ENCODE results near the gene FRAS1. TPM values are rescaled to one million over a fixed set of nuclear protein-coding genes. Genes with fewer than 3 reads are reported as not detected.

FRAS1 gene
- total RNA-seq, 5 donors from 2014 or later (not counting 1 experiment from before 2014, with no cell fraction given): 0.23 to 0.39 (median 0.32) TPM; not detected in 2

- no peak overlapping the region for H3K27ac ChIP-seq (ENCODE audit: low read length)
- H3K27ac Mint-ChIP-seq: no peak overlapping the region
- POLR2A ChIA-PET: no interaction called here
- H3K4me3 Mint-ChIP-seq: no peak overlapping the region
- no peaks in the 10 kb centered on the region for H3K36me3 ChIP-seq (ENCODE audit: control insufficient read depth in 2 of 2, extremely low read depth in 1 of 2, insufficient read depth in 1 of 2, low read length in 1 of 2)
- H3K4me3 ChIP-seq (ENCODE audit: control insufficient read depth in 1 of 2, extremely low read depth in 1 of 2, low read length in 1 of 2): no peak overlapping the region
- H3K4me1 ChIP-seq (ENCODE audit: control insufficient read depth in 1 of 2, extremely low read depth in 1 of 2, insufficient read depth in 2 of 2, low read length in 2 of 2): no peaks in the 10 kb centered on the region
- ATAC-seq (replicated peaks in 1 of 4): no peak
- CTCF ChIA-PET: no interaction called here
- no peaks in the 10 kb centered on the region for H3K27me3 ChIP-seq (replicated peaks in 1 of 2; ENCODE audit: control insufficient read depth in 2 of 2, extremely low read depth in 1 of 2, insufficient read depth in 2 of 2, low read length in 1 of 2)
- H3K36me3 Mint-ChIP-seq: no peaks in the 10 kb centered on the region
- WGBS (ENCODE audit: insufficient coverage): 50% methylated on average over 2 of the region's 2 CpGs
- H3K27me3 Mint-ChIP-seq: peaks cover 10 to 19% of the 10 kb centered on the region in 2 donors
- no peak for DNase-seq
- H3K9me3 ChIP-seq: no peaks in the 10 kb centered on the region
- no peaks in the 10 kb centered on the region for H3K4me1 Mint-ChIP-seq
- no peaks in the 10 kb centered on the region for H3K9me3 Mint-ChIP-seq
These were observed 299.2 kb downstream of the FRAS1 start for GRCh38 chr4:78356251-78356786.

DNA sequence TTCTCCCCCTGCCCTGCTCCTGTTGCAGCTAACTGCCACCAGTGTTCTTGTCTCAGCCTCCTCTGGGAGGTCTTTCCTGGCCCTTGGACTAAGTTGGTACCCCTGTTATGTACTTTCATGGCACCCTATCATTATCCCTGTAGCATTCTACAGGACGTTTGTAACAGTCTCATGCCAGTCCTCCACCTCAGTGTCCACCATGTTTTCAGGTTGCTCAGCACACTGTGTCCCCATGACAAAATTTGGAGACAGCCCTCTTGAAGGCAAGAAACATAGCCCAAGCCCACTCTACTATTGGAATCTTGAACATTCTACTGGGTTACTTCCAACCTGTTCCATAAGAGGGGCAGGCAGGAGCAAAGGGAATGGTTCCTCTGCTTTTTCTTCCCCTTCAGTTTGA, 300.0 kb downstream of the FRAS1 start:
- no peaks in the 10 kb centered on the region for H3K4me1 ChIP-seq (ENCODE audit: control insufficient read depth in 1 of 2, extremely low read depth in 1 of 2, insufficient read depth in 2 of 2, low read length in 2 of 2)
- ChIA-PET POLR2A (no interaction called here), CTCF (interaction anchor here in 1 of 2 donors (0.6 kb wide), 1 partner anchor 11 kb away, joined by 3 read pairs; no protein-coding TSS in a partner anchor)
- Mint-ChIP-seq H3K4me1 (no peaks in the 10 kb centered on the region), H3K27me3 (peaks cover 10 to 24% of the 10 kb centered on the region in 2 donors), H3K4me3 (no peak overlapping the region), H3K27ac (no peak overlapping the region), H3K9me3 (no peaks in the 10 kb centered on the region), H3K36me3 (no peaks in the 10 kb centered on the region)
- H3K9me3 ChIP-seq: no peaks in the 10 kb centered on the region
- ATAC-seq (replicated peaks in 1 of 4): no peak
- no peak for DNase-seq
- H3K27ac ChIP-seq (ENCODE audit: low read length): no peak overlapping the region
- H3K27me3 ChIP-seq (replicated peaks in 1 of 2; ENCODE audit: control insufficient read depth in 2 of 2, extremely low read depth in 1 of 2, insufficient read depth in 2 of 2, low read length in 1 of 2): no peaks in the 10 kb centered on the region
- 43% methylated on average over 1 of the region's 1 CpG for WGBS (ENCODE audit: insufficient coverage)
- no peaks in the 10 kb centered on the region for H3K36me3 ChIP-seq (ENCODE audit: control insufficient read depth in 2 of 2, extremely low read depth in 1 of 2, insufficient read depth in 1 of 2, low read length in 1 of 2)
- H3K4me3 ChIP-seq (ENCODE audit: control insufficient read depth in 1 of 2, extremely low read depth in 1 of 2, low read length in 1 of 2): no peak overlapping the region

- Histone ChIP-seq H3K36me3 (ENCODE audit: control insufficient read depth in 2 of 2, extremely low read depth in 1 of 2, insufficient read depth in 1 of 2, low read length in 1 of 2) (no peaks in the 10 kb centered on the region), H3K27me3 (replicated peaks in 1 of 2; ENCODE audit: control insufficient read depth in 2 of 2, extremely low read depth in 1 of 2, insufficient read depth in 2 of 2, low read length in 1 of 2) (no peaks in the 10 kb centered on the region), H3K4me3 (ENCODE audit: control insufficient read depth in 1 of 2, extremely low read depth in 1 of 2, low read length in 1 of 2) (no peak overlapping the region), H3K27ac (ENCODE audit: low read length) (no peak overlapping the region), H3K9me3 (no peaks in the 10 kb centered on the region), H3K4me1 (ENCODE audit: control insufficient read depth in 1 of 2, extremely low read depth in 1 of 2, insufficient read depth in 2 of 2, low read length in 2 of 2) (no peaks in the 10 kb centered on the region)
- no peak overlapping the region for H3K4me3 Mint-ChIP-seq
- no peaks in the 10 kb centered on the region for H3K36me3 Mint-ChIP-seq
- peaks cover 14 to 34% of the 10 kb centered on the region in 2 donors for H3K27me3 Mint-ChIP-seq
- POLR2A ChIA-PET: no interaction called here
- no peak for DNase-seq
- CTCF ChIA-PET: no interaction called here
- ATAC-seq (replicated peaks in 1 of 4): no peak
- no peak overlapping the region for H3K27ac Mint-ChIP-seq
- H3K4me1 Mint-ChIP-seq: no peaks in the 10 kb centered on the region
- 56% methylated on average over 1 of the region's 3 CpGs for WGBS (ENCODE audit: insufficient coverage)
- H3K9me3 Mint-ChIP-seq: no peaks in the 10 kb centered on the region
These were observed 303.3 kb downstream of the FRAS1 start for GRCh38 chr4:78360466-78360865.

DNA sequence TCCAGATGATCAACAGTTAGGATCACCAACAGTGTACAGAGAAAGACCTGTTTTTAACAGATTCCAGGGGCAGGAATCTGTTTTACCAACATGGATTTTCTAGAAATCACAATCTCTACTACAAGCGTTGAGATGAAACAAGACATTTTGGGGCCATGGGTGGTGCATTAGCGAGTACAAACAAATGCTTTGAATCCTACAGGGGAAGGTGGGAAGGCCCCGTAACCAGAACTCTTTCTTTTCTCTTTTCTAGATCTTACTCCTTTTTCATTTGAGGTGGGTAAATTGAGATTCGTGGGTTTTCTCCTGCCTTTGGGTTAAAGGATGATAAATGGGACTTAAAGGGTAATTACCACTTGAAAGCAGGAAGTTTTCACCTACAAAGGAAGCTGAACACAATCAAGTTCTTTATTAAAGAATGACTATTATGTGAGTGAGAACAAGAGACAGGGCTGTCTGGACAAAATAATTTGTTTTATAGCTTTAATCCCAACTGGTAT, 304.5 kb downstream of the FRAS1 start:
- no peaks in the 10 kb centered on the region for H3K36me3 ChIP-seq (ENCODE audit: control insufficient read depth in 2 of 2, extremely low read depth in 1 of 2, insufficient read depth in 1 of 2, low read length in 1 of 2)
- Mint-ChIP-seq H3K9me3 (no peaks in the 10 kb centered on the region), H3K27ac (no peak overlapping the region), H3K27me3 (peaks cover 14 to 34% of the 10 kb centered on the region in 2 donors), H3K4me3 (no peak overlapping the region), H3K4me1 (no peaks in the 10 kb centered on the region), H3K36me3 (no peaks in the 10 kb centered on the region)
- H3K9me3 ChIP-seq: no peaks in the 10 kb centered on the region
- no peaks in the 10 kb centered on the region for H3K4me1 ChIP-seq (ENCODE audit: control insufficient read depth in 1 of 2, extremely low read depth in 1 of 2, insufficient read depth in 2 of 2, low read length in 2 of 2)
- WGBS (ENCODE audit: insufficient coverage): no CpG with 5 or more reads among the region's 4 CpGs
- CTCF ChIA-PET: no interaction called here
- no peak for DNase-seq
- no peak overlapping the region for H3K27ac ChIP-seq (ENCODE audit: low read length)
- H3K4me3 ChIP-seq (ENCODE audit: control insufficient read depth in 1 of 2, extremely low read depth in 1 of 2, low read length in 1 of 2): no peak overlapping the region
- POLR2A ChIA-PET: no interaction called here
- H3K27me3 ChIP-seq (replicated peaks in 1 of 2; ENCODE audit: control insufficient read depth in 2 of 2, extremely low read depth in 1 of 2, insufficient read depth in 2 of 2, low read length in 1 of 2): peaks cover 0 to 2% of the 10 kb centered on the region in 2 experiments
- no peak for ATAC-seq (replicated peaks in 1 of 4)

DNA sequence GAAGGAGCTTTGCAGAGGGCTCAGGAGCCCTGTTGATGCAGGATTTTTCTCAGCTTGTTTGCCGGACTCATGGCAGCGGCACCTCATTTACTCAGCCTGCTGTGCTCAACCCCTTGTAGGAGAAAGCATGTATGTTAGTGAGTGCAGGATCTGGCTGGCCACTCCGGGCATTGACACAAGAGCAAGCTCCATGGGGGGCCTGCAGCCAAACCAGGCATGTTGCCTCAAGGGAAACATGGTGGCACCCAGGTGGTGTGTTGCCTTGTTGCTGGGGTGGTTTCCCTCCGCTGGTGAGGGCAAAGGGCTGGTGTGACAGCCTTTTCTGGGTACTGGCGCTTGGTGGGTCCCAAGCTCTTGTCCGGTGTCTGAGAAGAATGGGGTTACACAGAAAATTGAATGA, 305.2 kb downstream of the FRAS1 start:
- Histone ChIP-seq H3K36me3 (ENCODE audit: control insufficient read depth in 2 of 2, extremely low read depth in 1 of 2, insufficient read depth in 1 of 2, low read length in 1 of 2) (no peaks in the 10 kb centered on the region), H3K27ac (ENCODE audit: low read length) (no peak overlapping the region), H3K27me3 (replicated peaks in 1 of 2; ENCODE audit: control insufficient read depth in 2 of 2, extremely low read depth in 1 of 2, insufficient read depth in 2 of 2, low read length in 1 of 2) (peaks cover 0 to 2% of the 10 kb centered on the region in 2 experiments), H3K4me1 (ENCODE audit: control insufficient read depth in 1 of 2, extremely low read depth in 1 of 2, insufficient read depth in 2 of 2, low read length in 2 of 2) (no peaks in the 10 kb centered on the region), H3K4me3 (ENCODE audit: control insufficient read depth in 1 of 2, extremely low read depth in 1 of 2, low read length in 1 of 2) (no peak overlapping the region), H3K9me3 (no peaks in the 10 kb centered on the region)
- H3K27me3 Mint-ChIP-seq: peaks cover 14 to 30% of the 10 kb centered on the region in 2 donors
- ChIA-PET POLR2A (no interaction called here), CTCF (no interaction called here)
- H3K9me3 Mint-ChIP-seq: no peaks in the 10 kb centered on the region
- H3K27ac Mint-ChIP-seq: no peak overlapping the region
- no peak for ATAC-seq (replicated peaks in 1 of 4)
- no peak overlapping the region for H3K4me3 Mint-ChIP-seq
- no peak for DNase-seq
- no peaks in the 10 kb centered on the region for H3K4me1 Mint-ChIP-seq
- H3K36me3 Mint-ChIP-seq: no peaks in the 10 kb centered on the region
- 86% methylated on average over 6 of the region's 6 CpGs for WGBS (ENCODE audit: insufficient coverage)

DNA sequence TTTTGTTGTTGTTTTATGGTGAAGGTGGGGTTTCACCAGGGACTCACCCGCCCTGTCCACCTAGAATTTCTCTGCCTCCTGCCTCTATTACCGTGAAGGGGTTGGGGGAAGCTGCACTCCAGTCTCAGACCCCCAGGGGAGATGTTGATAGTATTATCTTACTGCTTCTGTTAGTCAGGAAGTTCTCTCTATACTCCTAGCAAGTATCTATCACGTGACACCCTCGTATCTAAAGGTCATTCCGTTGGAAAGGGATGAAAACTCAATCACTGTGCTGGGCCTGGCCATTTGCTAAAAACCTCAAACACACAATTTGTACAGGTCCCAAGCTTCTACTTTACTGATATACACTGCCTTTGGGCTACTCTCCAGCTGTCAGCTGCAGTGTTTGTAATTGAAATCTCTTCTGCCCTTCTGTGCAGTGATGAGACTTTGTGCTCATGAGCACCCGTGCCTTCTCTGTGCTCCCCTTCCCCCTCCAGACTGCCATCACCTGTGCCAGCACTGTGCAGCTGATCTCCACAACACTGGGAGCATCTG, 306.0 kb downstream of the FRAS1 start:
- Mint-ChIP-seq H3K36me3 (no peaks in the 10 kb centered on the region), H3K9me3 (no peaks in the 10 kb centered on the region), H3K4me3 (no peak overlapping the region), H3K27me3 (peaks cover 14 to 28% of the 10 kb centered on the region in 2 donors), H3K27ac (no peak overlapping the region), H3K4me1 (no peaks in the 10 kb centered on the region)
- DNase-seq (no peak), ATAC-seq (replicated peaks in 1 of 4) (no peak)
- Histone ChIP-seq H3K4me3 (ENCODE audit: control insufficient read depth in 1 of 2, extremely low read depth in 1 of 2, low read length in 1 of 2) (no peak overlapping the region), H3K27me3 (replicated peaks in 1 of 2; ENCODE audit: control insufficient read depth in 2 of 2, extremely low read depth in 1 of 2, insufficient read depth in 2 of 2, low read length in 1 of 2) (peaks cover 0 to 2% of the 10 kb centered on the region in 2 experiments), H3K27ac (ENCODE audit: low read length) (no peak overlapping the region), H3K4me1 (ENCODE audit: control insufficient read depth in 1 of 2, extremely low read depth in 1 of 2, insufficient read depth in 2 of 2, low read length in 2 of 2) (no peaks in the 10 kb centered on the region), H3K36me3 (ENCODE audit: control insufficient read depth in 2 of 2, extremely low read depth in 1 of 2, insufficient read depth in 1 of 2, low read length in 1 of 2) (no peaks in the 10 kb centered on the region), H3K9me3 (no peaks in the 10 kb centered on the region)
- 40% methylated on average over 1 of the region's 6 CpGs for WGBS (ENCODE audit: insufficient coverage)
- POLR2A ChIA-PET: no interaction called here
- CTCF ChIA-PET: no interaction called here

Measured in T-cell (primary cell).